ENCODE results near the gene ZNF467.

ZNF467 gene

DNA sequence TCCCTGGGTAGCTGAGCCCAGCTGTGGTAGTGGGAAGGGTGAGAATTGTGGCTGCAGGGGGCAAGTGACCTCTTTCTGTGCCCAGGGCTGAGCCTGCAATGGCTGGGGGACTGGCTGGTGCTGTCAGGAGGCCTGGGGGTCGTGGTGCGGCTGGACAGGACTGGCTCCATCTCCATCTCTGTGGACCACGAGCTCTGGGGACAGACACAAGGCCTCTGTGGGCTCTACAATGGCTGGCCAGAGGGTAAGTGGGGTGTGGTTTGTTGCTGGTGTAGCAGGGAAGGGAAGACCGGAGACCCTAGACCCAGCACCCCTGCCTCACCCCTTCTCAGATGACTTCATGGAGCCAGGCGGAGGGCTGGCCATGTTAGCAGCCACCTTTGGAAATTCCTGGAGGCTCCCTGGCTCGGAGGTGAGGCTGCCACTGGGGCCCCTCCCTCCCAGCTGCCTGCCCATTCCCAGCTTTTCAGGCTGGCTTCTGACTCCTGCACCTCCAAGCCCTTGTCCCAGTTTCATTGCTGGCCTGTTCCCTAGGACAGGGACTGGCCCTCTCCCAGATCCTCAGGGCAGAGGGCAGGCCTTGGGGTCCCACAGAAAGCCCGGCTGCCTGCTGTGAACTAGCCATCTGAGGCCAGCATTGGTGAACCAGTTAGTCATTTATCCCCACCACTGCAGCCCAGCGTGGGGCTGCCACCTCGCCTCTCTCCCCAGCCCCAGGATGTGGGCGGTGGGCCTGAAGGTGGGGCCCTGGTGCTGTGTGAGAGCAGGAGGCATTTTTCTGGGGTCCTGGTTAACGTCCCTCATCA is 5.5 kb upstream of the ZNF467 start:
- DNase-seq (ENCODE audit: insufficient read length, low spot score) (no peak), FAIRE-seq (no peak)
- TF ChIP-seq, protein P1, sequence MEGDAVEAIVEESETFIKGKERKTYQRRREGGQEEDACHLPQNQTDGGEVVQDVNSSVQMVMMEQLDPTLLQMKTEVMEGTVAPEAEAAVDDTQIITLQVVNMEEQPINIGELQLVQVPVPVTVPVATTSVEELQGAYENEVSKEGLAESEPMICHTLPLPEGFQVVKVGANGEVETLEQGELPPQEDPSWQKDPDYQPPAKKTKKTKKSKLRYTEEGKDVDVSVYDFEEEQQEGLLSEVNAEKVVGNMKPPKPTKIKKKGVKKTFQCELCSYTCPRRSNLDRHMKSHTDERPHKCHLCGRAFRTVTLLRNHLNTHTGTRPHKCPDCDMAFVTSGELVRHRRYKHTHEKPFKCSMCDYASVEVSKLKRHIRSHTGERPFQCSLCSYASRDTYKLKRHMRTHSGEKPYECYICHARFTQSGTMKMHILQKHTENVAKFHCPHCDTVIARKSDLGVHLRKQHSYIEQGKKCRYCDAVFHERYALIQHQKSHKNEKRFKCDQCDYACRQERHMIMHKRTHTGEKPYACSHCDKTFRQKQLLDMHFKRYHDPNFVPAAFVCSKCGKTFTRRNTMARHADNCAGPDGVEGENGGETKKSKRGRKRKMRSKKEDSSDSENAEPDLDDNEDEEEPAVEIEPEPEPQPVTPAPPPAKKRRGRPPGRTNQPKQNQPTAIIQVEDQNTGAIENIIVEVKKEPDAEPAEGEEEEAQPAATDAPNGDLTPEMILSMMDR (IDR thresholded peaks at IDR 0.05; ENCODE audit: insufficient read depth, missing control alignments) = no peak

DNA sequence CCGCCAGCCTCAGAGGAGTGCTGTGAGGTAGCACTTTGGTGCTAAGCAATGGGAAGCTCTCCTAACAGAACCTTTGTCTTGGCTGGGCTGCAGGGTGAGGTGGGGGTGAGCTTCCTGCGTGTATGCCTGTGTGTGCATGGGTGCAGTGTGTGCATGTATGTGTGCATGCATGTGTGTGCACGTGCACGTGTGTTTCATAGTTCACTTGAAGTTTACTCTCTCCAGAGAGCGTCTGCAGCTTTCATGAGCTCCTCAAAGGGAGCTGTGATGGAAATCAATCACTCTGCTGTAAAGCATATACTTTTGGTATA is 4.9 kb upstream of the ZNF467 start:
- TF ChIP-seq, protein P1 (IDR thresholded peaks at IDR 0.05; ENCODE audit: insufficient read depth, missing control alignments) = no peak
- FAIRE-seq (no peak), DNase-seq (ENCODE audit: insufficient read length, low spot score) (no peak)

DNA sequence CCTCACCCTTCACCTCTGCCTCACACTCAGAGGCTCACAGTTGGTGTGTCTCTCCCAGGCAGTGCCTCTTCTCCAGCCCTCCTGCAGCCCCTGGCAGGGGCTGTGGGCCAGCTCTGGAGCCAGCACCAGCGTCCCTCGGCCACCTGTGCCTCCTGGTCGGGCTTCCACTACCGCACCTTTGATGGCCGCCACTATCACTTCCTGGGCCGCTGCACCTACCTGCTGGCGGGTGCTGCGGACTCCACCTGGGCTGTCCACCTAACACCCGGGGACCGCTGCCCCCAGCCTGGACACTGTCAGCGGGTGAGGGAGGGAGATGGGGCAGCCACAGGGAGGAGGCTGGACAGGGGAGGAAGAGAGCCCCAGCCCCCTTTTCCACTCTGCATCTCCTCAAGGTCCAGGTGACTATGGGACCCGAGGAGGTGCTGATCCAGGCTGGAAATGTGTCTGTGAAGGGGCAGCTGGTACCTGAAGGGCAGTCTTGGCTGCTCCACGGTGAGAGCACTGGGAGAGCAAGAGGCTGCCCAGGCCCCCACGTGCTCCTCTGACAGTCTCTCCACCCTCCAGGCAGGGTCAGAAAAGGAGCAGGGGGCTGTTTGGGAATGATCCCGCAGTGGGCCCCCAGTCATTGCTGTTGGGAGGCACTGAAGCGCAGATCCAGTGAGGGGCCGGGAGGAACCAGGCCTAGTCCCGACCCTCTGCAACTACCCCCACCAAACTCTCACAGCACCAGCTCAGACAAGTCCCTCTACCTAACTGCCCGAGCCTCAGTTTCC is 4.4 kb upstream of the ZNF467 start:
- TF ChIP-seq, protein P1 (IDR thresholded peaks at IDR 0.05; ENCODE audit: insufficient read depth, missing control alignments) = no peak
- FAIRE-seq = no peak

DNA sequence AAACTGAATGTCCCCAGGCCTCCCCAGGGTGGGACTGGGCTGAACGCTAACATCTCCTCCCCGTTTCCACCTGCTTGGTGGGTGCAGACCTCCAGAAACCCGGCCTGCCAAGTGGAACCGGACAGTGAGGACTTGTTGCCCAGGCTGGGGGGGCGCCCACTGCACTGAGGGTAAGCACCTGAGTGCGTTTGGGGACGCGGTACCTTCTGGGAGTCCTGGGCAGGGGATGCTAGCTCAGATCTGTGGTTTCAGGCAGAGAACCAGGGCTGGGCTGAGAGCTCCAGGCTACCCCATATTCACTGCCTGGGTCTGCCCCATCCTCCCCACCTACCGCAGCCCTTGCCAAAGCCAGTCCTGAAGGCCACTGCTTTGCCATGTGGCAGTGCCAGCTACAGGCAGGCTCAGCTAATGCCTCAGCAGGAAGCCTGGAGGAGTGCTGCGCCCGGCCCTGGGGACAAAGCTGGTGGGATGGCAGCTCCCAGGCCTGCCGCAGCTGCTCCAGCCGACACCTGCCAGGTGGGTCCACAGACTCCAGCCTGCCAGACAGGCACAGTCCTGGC is 3.5 kb upstream of the ZNF467 start:
- no peak for FAIRE-seq
- no peak for DNase-seq (ENCODE audit: insufficient read length, low spot score)
- TF ChIP-seq, protein P1 (IDR thresholded peaks at IDR 0.05; ENCODE audit: insufficient read depth, missing control alignments) = no peak

More for the DNA sequence above, 4.4 kb upstream of the ZNF467 start:
- no peak for DNase-seq (ENCODE audit: insufficient read length, low spot score)

DNA sequence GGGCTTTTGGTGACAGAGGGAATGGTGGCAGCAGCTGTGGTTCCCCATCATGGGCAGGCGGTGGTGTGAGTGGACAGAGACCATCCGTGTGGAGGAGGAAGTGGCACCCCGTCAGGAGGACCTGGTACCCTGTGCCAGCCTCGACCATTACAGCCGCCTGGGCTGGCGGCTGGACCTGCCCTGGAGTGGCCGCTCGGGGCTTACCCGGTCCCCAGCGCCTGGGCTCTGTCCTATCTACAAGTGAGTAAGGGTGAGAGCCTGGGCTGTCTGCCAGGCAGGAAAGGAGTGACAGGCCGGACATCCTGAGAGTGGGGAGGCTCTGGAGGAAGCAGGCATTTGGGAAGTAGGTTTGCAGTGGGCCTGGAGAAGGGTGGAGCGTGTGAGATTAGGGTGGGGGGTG is 2.9 kb upstream of the ZNF467 start:
- TF ChIP-seq, protein P1 (IDR thresholded peaks at IDR 0.05; ENCODE audit: insufficient read depth, missing control alignments) = no peak
- DNase-seq (ENCODE audit: insufficient read length, low spot score) (no peak), FAIRE-seq (no peak)

- TF ChIP-seq, protein P1 (IDR thresholded peaks at IDR 0.05; ENCODE audit: insufficient read depth, missing control alignments) = no peak
- DNase-seq (ENCODE audit: insufficient read length, low spot score) = no peak
- FAIRE-seq = no peak
Observed at GRCh38 chr7:149775176-149775556, 1.8 kb upstream of the ZNF467 start.

Measured in D721Med (cell line).